NCI-H1694 treated with DMSO at 0.1 percent for 48 hours (cell line): ENCODE data around the gene IL15RA.
"Not testable (repeated sequence)": the region's sequence is repeated elsewhere in the genome, so short reads cannot be mapped to it uniquely, and the experiment has no call there.

Experiments used
- DNase-seq: peaks from one replicate; lab custom pipeline; 2025; lab: John Stamatoyannopoulos, UW

IL15RA gene

GRCh38 chr10:5921746-5922145, 55.6 kb downstream of the IL15RA start:
- no peak for DNase-seq

- no peak for DNase-seq
Measured at GRCh38 chr10:5919568-5919967, 57.8 kb downstream of the IL15RA start.

GRCh38 chr10:5918763-5919162, 58.6 kb downstream of the IL15RA start:
- no peak for DNase-seq

DNA sequence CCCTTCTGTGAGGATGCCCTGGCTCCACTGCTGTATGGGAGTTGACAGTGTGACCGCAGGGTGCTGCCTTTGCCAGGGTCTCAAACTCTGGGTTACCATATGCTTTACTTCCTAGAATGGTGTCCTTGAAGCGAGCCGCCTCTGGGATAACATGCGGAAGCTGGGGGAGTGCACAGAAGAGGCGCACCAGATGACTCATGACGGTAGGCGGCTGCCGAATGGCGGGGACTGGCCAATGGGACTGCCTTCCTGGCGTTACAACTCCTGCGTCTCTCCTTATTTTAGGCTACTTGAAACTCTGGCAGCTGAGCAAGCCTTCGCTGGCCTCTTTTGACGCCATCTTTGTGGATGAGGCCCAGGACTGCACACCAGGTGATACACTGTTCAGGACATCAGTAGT, 60.0 kb downstream of the IL15RA start:
- no peak for DNase-seq

DNA sequence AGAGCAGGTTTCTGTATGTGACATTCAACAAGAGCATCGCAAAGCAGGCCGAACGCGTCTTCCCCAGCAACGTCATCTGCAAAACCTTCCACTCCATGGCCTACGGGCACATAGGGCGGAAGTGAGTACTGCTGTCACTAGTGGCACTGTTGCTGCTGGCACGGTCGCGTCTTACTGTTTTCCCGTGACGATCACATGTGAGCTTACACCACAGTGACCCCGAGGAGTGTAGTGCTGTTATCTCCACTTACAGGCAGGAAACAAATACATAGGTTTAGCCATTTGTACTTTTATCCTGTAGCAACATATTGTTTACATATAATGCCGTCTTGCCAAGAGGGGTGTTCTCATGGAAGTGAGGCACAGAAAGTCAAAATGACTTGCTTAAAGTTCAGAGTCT, 61.9 kb downstream of the IL15RA start:
- no peak for DNase-seq

DNA sequence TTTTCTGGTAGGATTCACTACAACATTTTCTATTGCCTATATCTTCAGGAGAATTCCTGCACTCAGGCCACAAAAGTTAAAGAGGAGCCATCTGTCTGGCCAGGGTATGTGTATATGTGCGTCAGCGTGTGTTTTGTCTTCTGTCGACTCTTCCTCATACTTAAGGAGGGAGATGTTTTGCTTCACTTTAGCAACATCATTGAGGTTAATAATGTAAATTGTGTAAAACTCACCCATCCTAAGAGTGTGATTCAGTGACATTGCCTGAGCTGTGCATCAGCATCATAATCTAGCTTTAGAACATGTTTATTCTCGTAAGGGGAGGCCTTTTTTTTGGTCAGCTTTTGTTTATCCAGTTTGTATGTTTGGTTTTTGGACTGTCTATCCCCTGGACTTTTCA, 63.6 kb downstream of the IL15RA start:
- no peak for DNase-seq

- no peak for DNase-seq
Measured at GRCh38 chr10:5911670-5912069, 65.7 kb downstream of the IL15RA start.

- DNase-seq: no peak
Measured at GRCh38 chr10:5910323-5911100, 66.8 kb downstream of the IL15RA start.

DNA sequence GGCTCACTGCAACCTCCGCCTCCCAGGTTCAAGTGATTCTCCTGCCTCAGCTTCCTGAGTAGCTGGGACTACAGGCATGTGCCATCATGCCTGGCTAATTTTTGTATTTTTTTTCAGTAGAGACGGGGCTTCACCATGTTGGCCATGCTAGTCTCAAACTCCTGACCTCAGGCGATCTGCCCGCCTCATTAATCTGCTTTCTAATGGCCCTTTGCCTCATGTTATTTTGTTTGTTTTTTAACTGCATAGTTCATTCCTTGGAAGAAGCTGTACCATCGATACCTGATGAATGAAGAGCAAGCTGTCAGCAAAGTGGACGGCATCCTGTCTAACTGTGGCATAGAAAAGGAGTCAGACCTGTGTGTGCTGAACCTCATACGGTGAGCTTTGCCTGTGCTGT, 68.7 kb downstream of the IL15RA start:
- not testable (repeated sequence) for DNase-seq

DNA sequence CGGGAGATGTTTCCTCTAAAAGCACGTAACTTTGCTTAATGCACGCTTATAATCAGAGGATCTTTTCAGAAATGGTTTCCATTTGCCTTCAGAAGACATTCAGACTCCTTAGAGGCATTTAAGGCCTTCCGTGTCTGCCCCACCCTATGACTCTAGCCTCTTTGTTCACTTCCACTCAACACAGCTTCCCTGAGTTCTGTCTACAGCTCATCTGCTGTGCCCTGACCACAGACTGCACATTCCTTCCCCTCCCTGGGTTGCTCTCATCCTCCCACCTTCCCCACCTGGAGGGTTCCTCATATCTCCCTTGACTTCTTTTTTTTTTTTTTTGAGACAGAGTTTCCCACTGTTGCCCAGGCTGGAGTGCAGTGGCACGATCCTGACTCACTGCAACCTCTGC, 70.7 kb downstream of the IL15RA start:
- no peak for DNase-seq

DNA sequence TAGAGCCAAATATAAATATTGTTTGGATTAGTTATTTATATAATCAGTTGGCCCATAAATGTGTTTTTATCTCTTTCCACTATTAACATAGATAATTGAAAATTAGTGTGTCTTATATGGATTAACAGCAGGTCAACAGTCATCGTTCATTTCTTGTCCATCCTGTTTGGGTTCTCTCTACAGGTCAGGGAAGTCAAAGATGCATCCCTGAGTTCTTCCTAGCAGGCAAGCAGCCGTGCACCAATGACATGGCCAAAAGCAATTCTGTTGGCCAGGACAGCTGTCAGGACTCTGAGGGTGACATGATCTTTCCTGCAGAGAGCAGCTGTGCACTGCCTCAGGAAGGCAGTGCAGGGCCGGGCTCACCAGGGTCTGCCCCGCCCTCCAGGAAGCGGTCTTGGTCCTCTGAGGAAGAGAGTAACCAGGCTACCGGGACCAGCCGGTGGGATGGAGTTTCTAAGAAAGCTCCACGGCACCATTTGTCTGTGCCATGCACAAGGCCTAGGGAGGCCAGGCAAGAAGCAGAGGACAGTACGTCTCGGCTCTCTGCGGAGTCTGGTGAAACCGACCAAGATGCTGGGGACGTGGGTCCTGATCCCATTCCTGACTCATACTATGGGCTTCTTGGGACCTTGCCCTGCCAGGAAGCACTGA, 71.4 kb downstream of the IL15RA start:
- no peak for DNase-seq

DNA sequence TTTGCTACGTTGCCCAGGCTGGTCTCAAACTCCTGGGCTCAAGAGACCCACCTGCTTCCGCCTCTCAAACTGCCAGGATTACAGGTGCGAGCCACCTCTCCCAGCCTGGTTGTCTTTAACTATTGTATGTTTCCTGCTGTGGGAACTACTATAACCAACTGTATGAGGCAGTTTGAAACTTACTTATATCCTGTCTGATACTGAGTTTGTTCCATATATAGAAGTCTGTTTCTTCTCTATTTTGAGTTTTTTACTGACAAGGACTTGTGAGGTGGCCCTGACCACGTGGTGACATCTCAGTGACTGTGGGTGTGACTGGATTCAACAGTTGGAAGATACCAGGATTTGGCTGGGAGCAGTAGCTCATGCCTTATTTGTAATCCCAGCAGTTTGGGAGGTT, 73.1 kb downstream of the IL15RA start:
- no peak for DNase-seq

DNA sequence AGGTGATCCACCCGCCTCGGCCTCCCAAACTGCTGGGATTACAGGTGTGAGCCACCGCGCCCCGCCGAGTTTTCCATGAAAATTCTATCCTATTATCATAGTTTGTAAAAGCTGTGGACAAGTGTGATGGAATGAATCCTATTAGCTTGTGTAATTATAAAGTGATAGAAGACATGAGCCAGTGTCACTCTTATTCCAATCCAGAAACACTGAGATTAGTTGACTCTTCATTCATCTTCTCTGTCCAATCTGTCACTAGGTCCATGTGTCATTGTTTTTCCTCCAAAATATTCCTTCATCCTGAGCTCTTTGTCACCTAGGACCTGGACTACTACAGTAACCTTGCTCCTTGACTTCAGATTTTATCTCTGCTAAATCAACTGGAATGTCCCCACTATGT, 73.8 kb downstream of the IL15RA start:
- DNase-seq: no peak

GRCh38 chr10:5902511-5903274, 74.7 kb downstream of the IL15RA start:
- DNase-seq: no peak
